SIG-M5 treated with dmso at 0.1 percent for 504 hours (cell line): ENCODE data around the gene NIP7.

Experiments used
- DNase-seq: peaks from one replicate; lab custom pipeline; 2025; ENCODE audit not compliant: unreplicated experiment; lab: John Stamatoyannopoulos, UW

NIP7 gene

DNA sequence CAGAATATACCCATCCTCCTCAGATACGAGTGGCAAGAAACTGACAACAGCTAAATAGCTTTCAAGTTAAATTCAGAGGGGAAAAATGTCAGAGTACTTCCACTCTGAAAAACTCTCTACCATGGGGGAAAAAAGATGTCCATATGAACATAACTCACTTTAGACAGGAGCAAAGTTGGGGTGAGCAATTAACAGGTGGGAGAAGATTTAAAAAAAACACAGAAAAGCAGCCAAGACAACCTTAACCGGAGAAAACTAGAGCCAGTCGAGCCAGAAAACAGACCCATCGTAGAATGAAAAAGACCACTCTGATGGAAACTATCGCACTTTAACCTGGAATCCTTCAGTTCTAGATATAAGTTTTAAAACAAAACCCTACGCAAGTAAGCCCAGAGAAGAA, 45.4 kb downstream of the NIP7 start:
- DNase-seq: no peak

DNA sequence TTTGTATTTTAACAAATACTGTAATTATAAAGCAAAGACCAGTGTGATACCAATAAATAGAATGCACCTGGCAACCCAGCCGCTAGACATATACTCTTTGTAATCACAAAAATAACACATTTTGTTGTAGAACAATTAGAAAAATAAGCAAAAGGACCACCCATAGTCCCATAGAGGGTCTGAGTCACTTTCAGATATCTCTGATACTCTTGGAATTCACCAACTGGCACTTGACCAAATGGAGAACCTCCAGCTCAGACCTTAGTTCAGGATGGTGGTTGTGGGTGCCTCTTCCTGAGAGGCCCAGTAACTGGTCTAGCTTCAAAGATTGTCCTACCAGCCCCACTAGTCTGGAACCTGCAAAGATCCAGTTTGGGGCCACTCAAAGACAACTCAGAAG, 47.0 kb downstream of the NIP7 start:
- DNase-seq: no peak
